LNCAP (cell line): ENCODE results near the gene SHISA3.

ENCODE experiments used
- TF ChIP-seq, protein P1 (sequence below): fragments of 450-650 bp; IDR thresholded peaks from 2 replicates; pipeline ENCODE4 v1.5.1; 2017; ENCODE audit warnings: mild to moderate bottlenecking

The SHISA3 gene

DNA sequence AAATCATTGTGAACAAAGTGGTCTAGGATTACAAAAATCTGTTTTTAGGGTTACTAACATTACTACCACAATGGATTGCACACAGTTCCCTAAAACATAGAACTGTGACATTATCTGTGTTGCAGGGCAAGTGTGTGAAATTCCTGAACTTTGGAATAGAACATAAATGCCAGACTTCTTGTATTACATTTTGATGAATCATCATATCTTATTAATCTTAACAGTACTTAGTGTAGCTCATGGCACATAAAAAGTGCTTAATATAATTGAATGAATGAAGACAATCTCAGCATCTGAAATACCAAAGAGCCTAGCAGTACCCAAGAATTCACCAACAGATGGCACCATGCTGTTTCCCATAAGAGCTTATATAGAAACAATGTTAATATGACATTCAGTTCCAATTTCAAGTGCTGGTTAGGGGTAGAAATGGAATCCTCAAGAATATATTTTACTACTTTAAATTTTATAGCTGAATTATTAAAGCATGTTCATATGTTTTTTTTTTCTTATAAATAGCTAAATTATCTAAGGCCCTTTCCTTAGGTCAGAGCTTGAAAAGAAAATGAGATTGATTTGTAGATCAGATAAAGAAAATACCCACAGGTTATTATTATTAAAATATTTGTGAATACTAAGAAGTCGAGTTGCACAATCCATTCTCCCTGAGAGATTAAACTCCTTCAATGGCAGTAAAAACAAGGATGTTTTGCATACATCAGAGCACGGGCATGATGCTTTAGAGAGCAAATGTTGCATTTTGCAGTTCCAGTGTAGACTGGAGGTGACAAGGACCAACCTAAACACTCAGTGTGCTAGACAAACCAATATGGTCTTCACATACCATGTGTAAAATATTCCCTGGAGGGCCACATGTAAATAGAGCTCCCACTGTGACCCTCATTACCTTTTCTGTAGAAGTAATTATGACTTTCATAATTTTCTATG is 25.7 kb upstream of the SHISA3 start:
- TF ChIP-seq, protein P1, sequence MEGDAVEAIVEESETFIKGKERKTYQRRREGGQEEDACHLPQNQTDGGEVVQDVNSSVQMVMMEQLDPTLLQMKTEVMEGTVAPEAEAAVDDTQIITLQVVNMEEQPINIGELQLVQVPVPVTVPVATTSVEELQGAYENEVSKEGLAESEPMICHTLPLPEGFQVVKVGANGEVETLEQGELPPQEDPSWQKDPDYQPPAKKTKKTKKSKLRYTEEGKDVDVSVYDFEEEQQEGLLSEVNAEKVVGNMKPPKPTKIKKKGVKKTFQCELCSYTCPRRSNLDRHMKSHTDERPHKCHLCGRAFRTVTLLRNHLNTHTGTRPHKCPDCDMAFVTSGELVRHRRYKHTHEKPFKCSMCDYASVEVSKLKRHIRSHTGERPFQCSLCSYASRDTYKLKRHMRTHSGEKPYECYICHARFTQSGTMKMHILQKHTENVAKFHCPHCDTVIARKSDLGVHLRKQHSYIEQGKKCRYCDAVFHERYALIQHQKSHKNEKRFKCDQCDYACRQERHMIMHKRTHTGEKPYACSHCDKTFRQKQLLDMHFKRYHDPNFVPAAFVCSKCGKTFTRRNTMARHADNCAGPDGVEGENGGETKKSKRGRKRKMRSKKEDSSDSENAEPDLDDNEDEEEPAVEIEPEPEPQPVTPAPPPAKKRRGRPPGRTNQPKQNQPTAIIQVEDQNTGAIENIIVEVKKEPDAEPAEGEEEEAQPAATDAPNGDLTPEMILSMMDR, result peak; percentile 81

DNA sequence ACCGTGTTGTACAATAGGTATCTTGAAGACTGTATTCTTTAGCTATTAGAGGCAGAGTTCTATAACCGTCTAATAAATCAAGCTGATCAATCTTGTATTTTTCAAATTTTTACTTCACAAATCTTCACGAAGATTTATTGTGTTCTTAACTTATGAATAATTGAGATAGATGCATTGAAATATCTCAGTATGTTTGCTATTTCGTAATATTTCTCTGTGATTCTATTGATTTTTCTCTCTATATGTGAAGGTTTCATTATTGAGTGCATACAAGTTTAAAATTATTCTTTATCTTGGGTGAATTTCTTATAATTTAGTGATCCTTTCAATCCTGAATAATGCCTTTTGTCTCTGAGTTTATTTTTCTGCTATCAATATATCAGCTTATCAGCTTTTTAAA is 19.8 kb upstream of the SHISA3 start:
- TF ChIP-seq, protein P1, result no peak

DNA sequence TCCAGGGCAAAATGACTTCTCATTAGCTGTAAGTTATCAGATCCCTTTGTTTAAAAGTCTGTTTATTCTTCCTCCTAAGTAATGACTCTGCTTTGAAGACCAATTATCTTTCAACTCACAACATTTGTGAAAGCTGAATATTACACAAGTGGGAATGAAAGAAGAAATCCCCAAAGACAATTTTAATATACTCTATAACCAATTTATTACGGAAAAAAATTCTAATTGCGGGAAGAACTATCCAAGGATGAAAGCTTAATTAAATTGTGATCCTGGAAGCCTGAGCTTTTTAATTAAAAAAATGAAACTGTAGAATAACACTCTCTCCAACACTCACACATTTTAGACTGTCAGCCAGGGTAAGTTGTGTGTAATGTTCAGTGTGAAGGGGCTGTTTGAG is 15.6 kb upstream of the SHISA3 start:
- TF ChIP-seq, protein P1, result no peak

DNA sequence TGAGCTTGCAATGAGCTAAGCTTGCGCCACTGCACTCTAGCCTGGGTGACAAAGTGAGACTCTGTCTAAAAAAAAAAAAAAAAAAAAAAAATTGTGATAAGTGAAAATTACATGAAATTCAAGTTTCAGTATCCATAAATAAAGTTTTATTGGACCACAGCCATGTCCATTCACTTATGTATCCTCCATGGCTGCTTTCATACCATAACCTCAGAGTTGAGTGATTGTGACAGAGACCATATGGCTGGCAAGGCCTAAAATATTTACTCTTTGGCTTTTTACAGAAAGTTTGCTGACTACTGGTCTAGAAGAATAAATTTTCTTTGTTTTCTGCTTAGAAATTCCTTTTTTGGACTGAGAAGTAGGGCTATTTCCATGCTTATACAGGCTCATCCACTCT is 11.8 kb upstream of the SHISA3 start:
- TF ChIP-seq, protein P1, result no peak

DNA sequence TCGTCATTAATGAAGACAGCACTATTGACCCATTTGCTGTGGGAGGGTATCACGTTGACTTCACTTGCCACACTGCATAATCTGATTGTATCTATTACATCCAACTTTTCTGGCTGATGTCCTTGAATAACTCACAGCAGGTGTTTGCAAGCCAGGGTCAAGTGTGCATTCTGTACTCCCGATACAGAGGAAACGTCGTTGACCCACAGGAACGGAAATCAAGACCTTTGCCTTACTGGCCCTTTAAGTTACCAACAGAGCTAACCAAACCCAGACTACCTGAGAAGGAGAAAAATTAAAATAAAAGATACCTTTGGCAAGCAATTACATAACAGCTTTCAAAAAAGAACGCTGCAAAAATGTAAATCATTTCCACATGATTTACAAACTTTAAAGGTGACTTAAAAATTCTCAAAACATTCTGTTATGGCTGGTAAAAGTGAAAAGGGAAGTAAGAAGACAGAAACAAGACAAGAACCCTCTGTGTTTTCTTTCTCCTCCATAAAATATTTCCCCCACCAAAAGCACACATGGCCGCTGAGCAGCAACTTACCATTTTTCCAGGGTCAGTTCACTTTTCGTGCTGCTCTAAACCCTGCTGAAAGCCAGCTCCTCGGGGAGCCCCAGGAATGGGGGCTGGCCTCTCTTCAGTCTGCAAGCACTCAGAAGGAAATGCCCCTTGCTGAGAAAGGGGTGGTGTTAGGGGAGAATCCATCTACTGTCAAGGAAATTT is 6.5 kb upstream of the SHISA3 start:
- TF ChIP-seq, protein P1, result no peak

DNA sequence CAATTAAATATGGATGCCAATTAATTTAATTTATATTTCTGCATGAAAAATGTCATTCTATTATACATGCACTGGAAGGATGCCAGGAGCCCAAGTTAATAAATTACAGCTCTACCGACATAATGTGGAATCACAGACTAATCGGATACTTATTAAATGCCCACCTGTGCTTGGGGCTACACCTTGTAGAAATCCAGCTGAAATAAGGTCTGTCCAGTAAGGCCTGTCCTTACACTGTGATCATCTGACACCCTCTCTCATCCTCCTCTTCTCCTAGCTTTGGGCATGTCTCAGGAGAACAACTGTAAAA is 6.0 kb upstream of the SHISA3 start:
- TF ChIP-seq, protein P1, result no peak

DNA sequence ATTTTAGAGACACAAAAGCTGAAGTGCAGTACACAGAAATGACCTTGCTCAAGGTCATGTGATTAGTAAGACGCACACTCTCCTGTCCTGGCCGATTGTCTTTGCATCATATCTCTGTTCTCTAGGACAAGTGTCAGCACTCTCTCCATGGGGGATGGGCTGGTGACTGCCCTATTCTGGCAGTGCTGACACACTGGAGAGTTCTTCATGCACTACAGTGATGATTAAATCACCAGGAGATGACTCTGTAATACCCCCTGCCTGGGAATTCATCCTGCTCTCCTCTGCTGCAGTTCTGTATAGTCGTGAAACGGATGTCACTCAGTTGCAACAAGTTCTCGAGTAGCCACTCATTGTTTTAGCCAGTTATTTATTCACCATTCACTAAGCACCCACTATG is 5.3 kb upstream of the SHISA3 start:
- TF ChIP-seq, protein P1, result no peak
